Measurements from ENCODE around the gene ZBTB39. TPM values are rescaled to one million over a fixed set of nuclear protein-coding genes. Genes with fewer than 3 reads are reported as not detected.
"Not testable (repeated sequence)": the region's sequence is repeated elsewhere in the genome, so short reads cannot be mapped to it uniquely, and the experiment has no call there.

ZBTB39 gene
- total and polyA plus RNA-seq, 10 donors = 1.7 to 15.7 (median 10.8) TPM

- H3K4me1 ChIP-seq = no peaks in the 10 kb centered on the region
- no peak for DNase-seq
- peaks cover 0 to 4% (median 0%) of the 10 kb centered on the region in 8 donors for H3K9me3 ChIP-seq
- WGBS, 5 donors = 93 to 98% (median 96%) methylated on average over 6 of the region's 6 CpGs
- no peaks in the 10 kb centered on the region for H3K27me3 ChIP-seq (replicated peaks in 1 of 7)
- no peak for TF ChIP-seq POLR2A (IDR thresholded peaks at IDR 0.05)
- intact Hi-C loops (cut with DNase I; ENCODE audit: low total_unique reads) = no loop called here
- H3K36me3 ChIP-seq = peaks cover 0 to 6% (median 0%) of the 10 kb centered on the region in 6 donors
- H3K27ac ChIP-seq = no peak overlapping the region
- no peak overlapping the region for H3K4me3 ChIP-seq
These were observed 26.1 kb downstream of the ZBTB39 start for GRCh38 chr12:56980268-56980667.

GRCh38 chr12:56979628-56980027, 26.7 kb downstream of the ZBTB39 start:
- Histone ChIP-seq H3K9me3 (peaks cover 0 to 4% (median 0%) of the 10 kb centered on the region in 8 donors), H3K4me3 (no peak overlapping the region), H3K36me3 (peaks cover 0 to 6% (median 0%) of the 10 kb centered on the region in 6 donors), H3K27ac (no peak overlapping the region), H3K27me3 (replicated peaks in 1 of 7) (no peaks in the 10 kb centered on the region), H3K4me1 (no peaks in the 10 kb centered on the region)
- 93 to 100% (median 98%) methylated on average over 1 to 3 of the region's 3 CpGs for WGBS, 5 donors
- no peak for DNase-seq
- intact Hi-C loops (cut with DNase I; ENCODE audit: low total_unique reads) = no loop called here
- TF ChIP-seq, protein P1, sequence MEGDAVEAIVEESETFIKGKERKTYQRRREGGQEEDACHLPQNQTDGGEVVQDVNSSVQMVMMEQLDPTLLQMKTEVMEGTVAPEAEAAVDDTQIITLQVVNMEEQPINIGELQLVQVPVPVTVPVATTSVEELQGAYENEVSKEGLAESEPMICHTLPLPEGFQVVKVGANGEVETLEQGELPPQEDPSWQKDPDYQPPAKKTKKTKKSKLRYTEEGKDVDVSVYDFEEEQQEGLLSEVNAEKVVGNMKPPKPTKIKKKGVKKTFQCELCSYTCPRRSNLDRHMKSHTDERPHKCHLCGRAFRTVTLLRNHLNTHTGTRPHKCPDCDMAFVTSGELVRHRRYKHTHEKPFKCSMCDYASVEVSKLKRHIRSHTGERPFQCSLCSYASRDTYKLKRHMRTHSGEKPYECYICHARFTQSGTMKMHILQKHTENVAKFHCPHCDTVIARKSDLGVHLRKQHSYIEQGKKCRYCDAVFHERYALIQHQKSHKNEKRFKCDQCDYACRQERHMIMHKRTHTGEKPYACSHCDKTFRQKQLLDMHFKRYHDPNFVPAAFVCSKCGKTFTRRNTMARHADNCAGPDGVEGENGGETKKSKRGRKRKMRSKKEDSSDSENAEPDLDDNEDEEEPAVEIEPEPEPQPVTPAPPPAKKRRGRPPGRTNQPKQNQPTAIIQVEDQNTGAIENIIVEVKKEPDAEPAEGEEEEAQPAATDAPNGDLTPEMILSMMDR (IDR thresholded peaks at IDR 0.05 in 8 of 11, conservative IDR thresholded peaks at IDR 0.05 in 3 of 11) = no peak
- TF ChIP-seq POLR2AphosphoS5 (IDR thresholded peaks at IDR 0.05) = no peak
- TF ChIP-seq POLR2A (IDR thresholded peaks at IDR 0.05) = no peak

DNA sequence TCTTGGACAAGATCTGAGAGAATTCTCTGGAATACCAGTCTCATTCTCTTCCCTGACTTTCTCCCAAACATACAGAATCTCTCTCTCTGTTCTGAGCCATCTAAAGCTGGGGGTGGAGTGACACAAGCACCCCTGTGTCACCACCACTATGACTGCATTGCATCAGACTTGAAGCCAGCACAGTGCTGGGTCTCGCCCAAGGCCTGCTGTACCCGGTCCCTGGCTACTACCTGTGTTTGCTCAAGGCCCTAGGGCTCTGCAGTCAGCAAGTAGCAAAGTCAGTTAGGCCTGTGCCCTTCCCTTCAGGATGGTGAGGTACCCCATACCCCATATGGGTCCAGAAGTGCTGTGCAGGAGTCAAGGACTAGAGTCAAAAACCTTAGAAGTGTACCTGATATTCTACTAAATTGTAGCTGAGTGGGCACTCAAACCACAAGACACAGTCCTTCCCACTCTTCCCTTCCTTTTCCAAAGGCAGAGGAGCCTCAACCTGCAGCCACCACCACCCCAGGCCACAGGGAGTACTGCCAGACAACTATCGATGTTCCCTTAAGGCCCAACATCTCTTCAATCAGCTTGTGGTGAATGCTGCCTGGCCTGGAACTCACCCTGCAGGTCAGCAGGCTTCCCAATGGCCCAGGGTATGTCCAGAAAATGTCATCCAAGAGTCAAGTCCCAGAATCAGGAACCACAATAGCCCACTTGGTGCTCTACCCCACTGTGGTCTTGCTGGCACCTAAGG, 27.8 kb downstream of the ZBTB39 start:
- DNase-seq = no peak
- intact Hi-C loops (cut with DNase I; ENCODE audit: low total_unique reads) = no loop called here
- peaks cover 0 to 4% (median 0%) of the 10 kb centered on the region in 8 donors for H3K9me3 ChIP-seq
- TF ChIP-seq POLR2A (IDR thresholded peaks at IDR 0.05) (no peak), POLR2AphosphoS5 (IDR thresholded peaks at IDR 0.05) (no peak)
- TF ChIP-seq, protein P1 (IDR thresholded peaks at IDR 0.05 in 8 of 11, conservative IDR thresholded peaks at IDR 0.05 in 3 of 11) = no peak
- 82 to 96% (median 91%) methylated on average over 3 of the region's 3 CpGs for whole genome bisulfite sequencing, 5 donors
- H3K27me3 ChIP-seq (replicated peaks in 1 of 7) = no peaks in the 10 kb centered on the region
- H3K4me1 ChIP-seq = no peaks in the 10 kb centered on the region
- H3K27ac ChIP-seq = no peak overlapping the region
- no peak overlapping the region for H3K4me3 ChIP-seq
- H3K36me3 ChIP-seq = peaks cover 0 to 6% (median 0%) of the 10 kb centered on the region in 6 donors

- H3K27ac ChIP-seq; H3K27me3 ChIP-seq (replicated peaks in 1 of 7); H3K9me3 ChIP-seq; DNase-seq; H3K4me3 ChIP-seq; H3K36me3 ChIP-seq; intact Hi-C loops (cut with DNase I; ENCODE audit: low total_unique reads); H3K4me1 ChIP-seq: not testable (repeated sequence)
- 81 to 97% (median 90%) methylated on average over 4 of the region's 4 CpGs for WGBS, 5 donors
These were observed 29.0 kb downstream of the ZBTB39 start for GRCh38 chr12:56977361-56977760.

- H3K9me3 ChIP-seq; H3K27ac ChIP-seq; H3K27me3 ChIP-seq (replicated peaks in 1 of 7); H3K4me1 ChIP-seq; H3K36me3 ChIP-seq; DNase-seq; intact Hi-C loops (cut with DNase I; ENCODE audit: low total_unique reads); H3K4me3 ChIP-seq: not testable (repeated sequence)
- 77 to 96% (median 90%) methylated on average over 3 of the region's 3 CpGs for WGBS, 5 donors
These were observed 32.1 kb downstream of the ZBTB39 start for GRCh38 chr12:56974224-56974623.

DNA sequence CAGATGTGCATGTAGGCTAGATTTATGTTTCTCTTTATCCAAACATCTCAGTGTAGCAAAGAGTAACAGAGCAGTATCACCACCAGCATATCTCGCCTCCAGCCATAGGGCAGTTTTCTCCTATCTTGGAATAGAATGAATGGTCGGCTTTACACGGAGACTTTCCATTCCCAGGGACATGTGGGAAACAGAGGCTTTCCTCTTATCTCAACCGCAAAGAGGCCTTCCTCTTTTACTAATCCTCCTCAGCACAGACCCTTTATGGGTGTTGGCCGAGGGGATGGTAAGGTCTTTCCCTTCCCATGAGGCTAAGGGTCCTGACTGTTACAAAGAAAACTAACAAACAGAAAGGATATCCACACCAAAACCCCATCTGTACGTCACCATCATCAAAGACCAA, 37.4 kb downstream of the ZBTB39 start:
- H3K27ac ChIP-seq; H3K4me3 ChIP-seq; H3K4me1 ChIP-seq; H3K27me3 ChIP-seq (replicated peaks in 1 of 7); DNase-seq; intact Hi-C loops (cut with DNase I; ENCODE audit: low total_unique reads); H3K36me3 ChIP-seq: not testable (repeated sequence)
- WGBS, 5 donors = 64 to 75% (median 65%) methylated on average over 6 of the region's 6 CpGs
- peaks cover 0 to 10% (median 6%) of the 10 kb centered on the region in 8 donors for H3K9me3 ChIP-seq

GRCh38 chr12:56965997-56966642, 40.2 kb downstream of the ZBTB39 start:
- intact Hi-C loops (cut with DNase I; ENCODE audit: low total_unique reads); H3K4me3 ChIP-seq; H3K27me3 ChIP-seq (replicated peaks in 1 of 7); H3K27ac ChIP-seq; H3K4me1 ChIP-seq; H3K36me3 ChIP-seq; DNase-seq: not testable (repeated sequence)
- 92 to 96% (median 94%) methylated on average over 15 of the region's 15 CpGs for WGBS, 5 donors
- peaks cover 0 to 10% (median 6%) of the 10 kb centered on the region in 8 donors for H3K9me3 ChIP-seq

DNA sequence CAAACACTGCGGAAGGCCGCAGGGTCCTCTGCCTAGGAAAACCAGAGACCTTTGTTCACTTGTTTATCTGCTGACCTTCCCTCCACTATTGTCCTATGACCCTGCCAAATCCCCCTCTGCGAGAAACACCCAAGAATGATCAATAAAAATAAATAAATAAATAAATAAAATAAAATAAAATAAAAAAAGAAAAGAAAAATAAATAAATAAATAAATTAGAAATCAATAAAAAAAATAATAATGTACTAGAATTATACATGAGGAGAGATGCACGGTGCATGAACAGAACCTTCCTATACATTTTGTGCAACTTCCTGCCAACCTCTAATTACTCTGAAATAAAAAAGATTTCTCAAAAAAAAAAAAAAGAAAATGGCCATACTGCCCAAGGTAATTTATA, 41.2 kb downstream of the ZBTB39 start:
- DNase-seq; intact Hi-C loops (cut with DNase I; ENCODE audit: low total_unique reads): not testable (repeated sequence)
- 92 to 100% (median 96%) methylated on average over 1 to 4 of the region's 4 CpGs for WGBS, 5 donors

More for the DNA sequence above, 41.2 kb downstream of the ZBTB39 start:
- not testable (repeated sequence) for H3K36me3 ChIP-seq; H3K27me3 ChIP-seq (replicated peaks in 1 of 7); H3K4me3 ChIP-seq; H3K27ac ChIP-seq; H3K4me1 ChIP-seq
- H3K9me3 ChIP-seq = peaks cover 0 to 10% (median 6%) of the 10 kb centered on the region in 8 donors

All from spleen (tissue), 11 donors.